Peyer's patch (tissue), 4 donors: ENCODE data around the gene GRHL3. TPM values are rescaled to one million over a fixed set of nuclear protein-coding genes. Genes with fewer than 3 reads are reported as not detected.

ENCODE experiments used
- DNase-seq, 3 donors: peaks; one replicate each; pipeline ENCODE4 v3.0.0-alpha.2; 2017 to 2019
- H3K27ac ChIP-seq, 4 donors: fragments of 200-600 bp; sonication (generic); one replicate each; pipeline ENCODE4 v1.5.1; 2016 to 2019
- H3K27me3 ChIP-seq, 2 donors: fragments of 200-600 bp; sonication (generic); one replicate each; pipeline ENCODE4 v1.5.1; 2019
- H3K36me3 ChIP-seq, 3 donors: fragments of 200-600 bp; sonication (generic); one replicate each; pipeline ENCODE4 v1.5.1; 2016 to 2019
- H3K4me1 ChIP-seq, 4 donors: fragments of 200-600 bp; sonication (generic); one replicate each; pipeline ENCODE4 v1.5.1; 2016 to 2019
- H3K4me3 ChIP-seq, 4 donors: fragments of 200-600 bp; sonication (generic); 1 replicate in 3 of 4; 2 replicates in 1 of 4; pipeline ENCODE4 v1.5.1; 2016 to 2019; ENCODE audit warnings: mild to moderate bottlenecking in 1 of 4
- H3K9me3 ChIP-seq, 4 donors: fragments of 200-600 bp; sonication (generic); one replicate each; pipeline ENCODE4 v1.5.1; 2016 to 2019; ENCODE audit warnings: mild to moderate bottlenecking in 1 of 4
- POLR2A ChIP-seq, 2 donors: fragments of 450-650 bp; IDR thresholded peaks; one replicate each; pipeline ENCODE4 v1.5.1; 2017; ENCODE audit warnings: antibody characterized with exemption in 2 of 2, mild to moderate bottlenecking in 2 of 2, moderate library complexity in 2 of 2
- total RNA-seq, 4 donors: library from RNA; depleted of rRNA; stranded (reverse); fragments of >200 nt; gene quantifications; one replicate each; pipeline ENCODE4 v1.1.0, GENCODE V29; 2016
- TF ChIP-seq, protein P1 (sequence below), 6 experiments: fragments of 450-650 bp in 4 of 6; fragments of 200-600 bp in 2 of 6; sonication (generic) in 1 of 6; IDR thresholded peaks; one replicate each; pipeline ENCODE4 v1.5.1; 2017 to 2019; ENCODE audit warnings: antibody characterized with exemption in 6 of 6, mild to moderate bottlenecking in 3 of 6, moderate library complexity in 1 of 6

The GRHL3 gene
- total RNA-seq, 4 donors from 2014 or later: 0.35 to 1.1 (median 0.66) TPM; not detected in 1

DNA sequence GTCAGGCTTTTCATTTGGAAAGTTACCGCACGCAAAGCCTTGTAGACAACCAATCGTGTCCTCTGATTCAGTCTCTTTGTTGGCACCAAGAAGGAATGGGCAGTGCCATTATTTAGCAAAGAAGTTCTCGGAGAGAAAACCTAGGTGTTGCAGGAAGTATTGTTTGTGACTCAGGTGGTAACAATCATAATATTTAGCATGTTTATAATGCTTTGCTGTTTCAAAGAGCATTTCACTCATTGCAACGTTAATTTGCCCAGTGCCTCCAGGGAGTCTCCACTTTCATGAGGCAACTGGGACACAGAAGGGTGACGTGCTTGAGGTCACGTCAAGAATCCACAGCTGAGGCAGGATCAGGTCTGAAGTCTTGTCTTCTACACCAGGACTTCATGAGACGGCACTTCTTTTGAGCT, 63.0 kb downstream of the GRHL3 start:
- Histone ChIP-seq H3K27ac (no peak overlapping the region), H3K4me1 (peaks cover 0 to 6% (median 0%) of the 10 kb centered on the region in 4 donors), H3K27me3 (no peaks in the 10 kb centered on the region), H3K4me3 (no peak overlapping the region), H3K36me3 (peaks cover 0 to 21% (median 0%) of the 10 kb centered on the region in 3 donors), H3K9me3 (no peaks in the 10 kb centered on the region)
- TF ChIP-seq POLR2A (IDR thresholded peaks at IDR 0.05): no peak
- TF ChIP-seq, protein P1, sequence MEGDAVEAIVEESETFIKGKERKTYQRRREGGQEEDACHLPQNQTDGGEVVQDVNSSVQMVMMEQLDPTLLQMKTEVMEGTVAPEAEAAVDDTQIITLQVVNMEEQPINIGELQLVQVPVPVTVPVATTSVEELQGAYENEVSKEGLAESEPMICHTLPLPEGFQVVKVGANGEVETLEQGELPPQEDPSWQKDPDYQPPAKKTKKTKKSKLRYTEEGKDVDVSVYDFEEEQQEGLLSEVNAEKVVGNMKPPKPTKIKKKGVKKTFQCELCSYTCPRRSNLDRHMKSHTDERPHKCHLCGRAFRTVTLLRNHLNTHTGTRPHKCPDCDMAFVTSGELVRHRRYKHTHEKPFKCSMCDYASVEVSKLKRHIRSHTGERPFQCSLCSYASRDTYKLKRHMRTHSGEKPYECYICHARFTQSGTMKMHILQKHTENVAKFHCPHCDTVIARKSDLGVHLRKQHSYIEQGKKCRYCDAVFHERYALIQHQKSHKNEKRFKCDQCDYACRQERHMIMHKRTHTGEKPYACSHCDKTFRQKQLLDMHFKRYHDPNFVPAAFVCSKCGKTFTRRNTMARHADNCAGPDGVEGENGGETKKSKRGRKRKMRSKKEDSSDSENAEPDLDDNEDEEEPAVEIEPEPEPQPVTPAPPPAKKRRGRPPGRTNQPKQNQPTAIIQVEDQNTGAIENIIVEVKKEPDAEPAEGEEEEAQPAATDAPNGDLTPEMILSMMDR (IDR thresholded peaks at IDR 0.05): no peak
- DNase-seq: no peak

DNA sequence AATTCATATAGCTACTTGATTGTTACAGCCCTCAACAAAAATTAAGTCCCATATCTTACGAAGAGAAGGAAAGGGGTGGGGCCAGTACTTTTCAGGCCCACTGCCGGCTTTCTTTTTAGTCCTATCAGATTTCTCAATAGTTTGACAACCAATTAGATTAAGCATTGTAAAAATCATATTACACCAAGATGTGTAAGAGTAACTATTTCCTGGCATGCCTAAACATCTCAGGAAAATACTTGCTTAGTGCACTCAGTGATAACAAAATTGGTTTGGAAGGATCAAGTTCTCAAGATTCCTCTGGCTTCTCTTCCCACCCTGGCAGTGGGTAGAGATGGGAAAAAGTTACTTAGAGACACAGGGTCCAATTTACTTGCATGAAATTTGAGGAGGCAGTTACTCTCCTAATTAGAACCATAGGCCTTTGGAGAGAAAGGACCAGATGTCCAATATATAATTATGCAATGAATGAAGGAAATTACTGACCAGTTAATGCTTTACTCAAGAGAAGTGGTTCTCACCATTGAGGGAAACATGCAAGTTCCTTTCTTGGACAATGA, 64.3 kb downstream of the GRHL3 start:
- TF ChIP-seq, protein P1 (IDR thresholded peaks at IDR 0.05): no peak
- no peak for TF ChIP-seq POLR2A (IDR thresholded peaks at IDR 0.05)
- H3K4me3 ChIP-seq: no peak overlapping the region
- H3K9me3 ChIP-seq: no peaks in the 10 kb centered on the region
- DNase-seq: no peak
- H3K4me1 ChIP-seq: peaks cover 0 to 6% (median 0%) of the 10 kb centered on the region in 4 donors
- no peaks in the 10 kb centered on the region for H3K27me3 ChIP-seq
- no peak overlapping the region for H3K27ac ChIP-seq
- H3K36me3 ChIP-seq: peaks cover 0 to 12% (median 0%) of the 10 kb centered on the region in 3 donors

DNA sequence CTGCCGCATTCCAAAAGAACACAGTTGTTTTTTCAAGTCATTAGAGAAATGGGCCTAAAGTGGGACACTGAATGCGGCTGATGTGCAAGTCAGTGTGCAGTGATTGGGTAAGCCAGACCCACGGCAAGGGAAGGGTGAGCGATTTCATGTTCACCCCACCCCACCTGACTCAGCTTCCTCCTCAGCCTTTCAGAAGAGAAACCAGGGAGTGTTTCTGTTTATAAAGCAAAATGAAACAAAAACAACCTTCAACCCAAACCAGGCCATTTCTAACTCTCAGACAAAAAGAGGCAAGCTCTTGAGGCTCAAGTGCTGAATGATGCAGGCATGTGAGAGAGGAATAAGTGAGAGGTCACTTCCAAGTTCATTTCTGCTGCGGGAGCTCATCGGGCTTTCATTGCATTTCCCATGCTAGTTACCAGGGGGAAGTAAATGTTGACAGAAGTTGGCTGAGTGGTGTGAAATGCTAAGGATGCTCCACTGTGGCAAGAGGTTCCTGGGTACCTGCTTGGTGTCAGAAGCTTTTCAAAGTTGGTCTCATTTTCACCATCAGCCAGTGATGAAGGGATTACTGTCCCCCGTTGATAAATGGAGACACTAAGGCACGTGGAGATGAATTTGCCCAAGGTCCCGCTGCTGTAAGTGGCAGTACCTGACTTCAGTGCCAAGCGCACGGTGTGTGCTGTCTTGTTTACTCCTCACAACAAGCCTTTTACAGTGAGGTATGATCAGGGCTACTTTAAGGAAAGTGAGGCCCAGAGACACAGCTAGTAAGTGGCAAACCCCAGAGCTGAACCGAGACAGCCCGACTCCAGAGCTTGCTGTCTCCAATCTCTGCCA, 65.3 kb downstream of the GRHL3 start:
- no peak for TF ChIP-seq POLR2A (IDR thresholded peaks at IDR 0.05)
- TF ChIP-seq, protein P1 (IDR thresholded peaks at IDR 0.05): no peak
- H3K36me3 ChIP-seq: peaks cover 0 to 3% (median 0%) of the 10 kb centered on the region in 3 donors
- peaks cover 0 to 6% (median 0%) of the 10 kb centered on the region in 4 donors for H3K4me1 ChIP-seq
- H3K27ac ChIP-seq: peak overlapping the region in 2 of 4 donors; percentile 13 to 31
- H3K4me3 ChIP-seq: no peak overlapping the region
- no peak for DNase-seq
- H3K27me3 ChIP-seq: no peaks in the 10 kb centered on the region
- no peaks in the 10 kb centered on the region for H3K9me3 ChIP-seq

DNA sequence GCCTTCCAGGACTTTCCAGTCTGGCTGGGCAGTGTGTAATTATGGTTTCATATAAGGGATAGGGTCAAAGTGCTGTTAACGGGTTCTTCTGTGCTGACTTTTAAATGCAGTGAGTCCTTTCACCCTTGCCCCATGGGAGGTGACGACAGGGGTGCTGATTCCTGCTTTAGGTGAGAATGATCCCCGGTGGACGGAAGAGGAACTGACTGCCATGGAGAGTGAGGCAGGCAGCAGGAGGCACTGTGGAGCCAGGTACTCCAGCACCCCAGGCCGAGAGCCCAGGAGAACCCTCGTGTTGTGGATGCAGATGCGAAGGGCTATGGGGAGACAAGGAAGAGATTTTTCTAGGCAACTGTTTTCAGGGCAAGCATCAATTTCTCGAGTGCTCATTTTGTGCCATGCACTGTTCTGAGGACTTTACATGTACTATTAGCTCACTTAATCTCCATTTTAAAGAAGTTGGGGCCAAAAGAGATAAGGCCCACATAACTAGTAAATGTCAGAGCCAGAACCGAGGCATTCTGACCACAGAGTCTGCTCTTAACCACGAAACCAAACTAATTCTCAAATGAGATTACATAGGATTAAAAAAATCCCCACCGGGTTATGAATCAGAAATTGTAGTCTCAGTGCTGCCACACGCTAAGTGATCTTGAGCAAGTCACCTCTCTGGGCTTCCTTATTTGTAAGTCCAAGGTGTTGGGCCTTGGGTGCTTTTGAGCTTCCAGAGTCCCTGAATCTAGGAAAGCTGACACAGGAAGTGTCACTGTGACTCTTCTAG, 66.2 kb downstream of the GRHL3 start:
- H3K36me3 ChIP-seq: no peaks in the 10 kb centered on the region
- peaks cover 0 to 6% (median 0%) of the 10 kb centered on the region in 4 donors for H3K4me1 ChIP-seq
- no peak overlapping the region for H3K27ac ChIP-seq
- H3K27me3 ChIP-seq: no peaks in the 10 kb centered on the region
- H3K4me3 ChIP-seq: no peak overlapping the region
- no peak for DNase-seq
- TF ChIP-seq POLR2A (IDR thresholded peaks at IDR 0.05): no peak
- TF ChIP-seq, protein P1 (IDR thresholded peaks at IDR 0.05): peak in 4 of 6 experiments; percentile 23 to 64 (median 50)
- no peaks in the 10 kb centered on the region for H3K9me3 ChIP-seq

GRCh38 chr1:24386241-24386640, 67.1 kb downstream of the GRHL3 start:
- peaks cover 0 to 6% (median 2%) of the 10 kb centered on the region in 4 donors for H3K4me1 ChIP-seq
- H3K27ac ChIP-seq: no peak overlapping the region
- H3K27me3 ChIP-seq: no peaks in the 10 kb centered on the region
- H3K4me3 ChIP-seq: no peak overlapping the region
- no peaks in the 10 kb centered on the region for H3K9me3 ChIP-seq
- no peaks in the 10 kb centered on the region for H3K36me3 ChIP-seq
- no peak for TF ChIP-seq POLR2A (IDR thresholded peaks at IDR 0.05)
- TF ChIP-seq, protein P1 (IDR thresholded peaks at IDR 0.05): no peak
- DNase-seq: no peak
